GM23338 (cell line): Measurements from ENCODE around the gene EXOSC5. TPM values are rescaled to one million over a fixed set of nuclear protein-coding genes. Genes with fewer than 3 reads are reported as not detected.

Experiments
- CREB1 ChIP-seq: fragments of 250-450 bp; sonication (Bioruptor Pico); IDR thresholded peaks from 2 replicates; pipeline ENCODE4 v1.5.0; 2020; ENCODE audit warnings: low read depth, mild to moderate bottlenecking, moderate library complexity
- CTCF ChIP-seq, 2 experiments: fragments of 200-600 bp in 1 of 2; sonication (generic) in 1 of 2; conservative IDR thresholded peaks; 2 replicates each; pipeline versions ENCODE4 v1.5.1 to v1.6.1; 2016 to 2017; ENCODE audit warnings: antibody characterized with exemption in 2 of 2, low read depth in 2 of 2, mild to moderate bottlenecking in 2 of 2, moderate library complexity in 1 of 2
- ETS1 ChIP-seq: IDR thresholded peaks from 2 replicates; pipeline ENCODE4 v1.6.1; 2016; ENCODE audit warnings: antibody characterized with exemption
- EZH2 ChIP-seq: fragments of 200-600 bp; sonication (generic); IDR thresholded peaks from one replicate; pipeline ENCODE4 v1.8.0; 2017; ENCODE audit warnings: antibody characterized with exemption, mild to moderate bottlenecking, low read depth; ENCODE audit not compliant: unreplicated experiment
- STAT1 ChIP-seq: IDR thresholded peaks from one replicate; pipeline ENCODE4 v1.6.1; 2016; ENCODE audit warnings: antibody characterized with exemption; ENCODE audit not compliant: unreplicated experiment
- ZNF331 ChIP-seq: fragments of 250-450 bp; sonication (Bioruptor Pico); IDR thresholded peaks from 2 replicates; pipeline ENCODE4 v1.5.0; 2020; ENCODE audit warnings: low read depth, mild to moderate bottlenecking, moderate library complexity
- ZNF462 ChIP-seq: fragments of 250-450 bp; sonication (Bioruptor Pico); IDR thresholded peaks from 2 replicates; pipeline ENCODE4 v1.5.0; 2020; ENCODE audit warnings: mild to moderate bottlenecking, moderate library complexity
- polyA plus RNA-seq: library from polyadenylated mRNA; unstranded; fragments of >200 nt; fragmentation: Nextera tagmentation; extraction: Ambion mirVana; gene quantifications from 2 replicates; pipeline ENCODE4 v1.2.1, GENCODE V29; 2016
- total RNA-seq: library from RNA; depleted of rRNA; stranded (reverse); fragments of >200 nt; shearing (Covaris generic); gene quantifications from 2 replicates; pipeline ENCODE4 v1.2.3, GENCODE V29; 2014

Gene EXOSC5
- total and polyA plus RNA-seq, 2 experiments from 2014 or later = 65.1 to 125 TPM

GRCh38 chr19:41367848-41368301 lies 29.3 kb downstream of the EXOSC5 start (continued):
- TF ChIP-seq ZNF462 (CRISPR knock-in tag) = no peak
- no peak for TF ChIP-seq CTCF (conservative IDR thresholded peaks at IDR 0.05; ENCODE audit: low read depth in 2 of 2)
- no peak for TF ChIP-seq CREB1 (CRISPR knock-in tag)
- TF ChIP-seq EZH2 = no peak
- no peak for TF ChIP-seq ETS1
- no peak for TF ChIP-seq ZNF331
- no peak for TF ChIP-seq STAT1
